Loucy (cell line): ENCODE results near the gene ZBTB20.

Experiments
- EZH2phosphoT487 ChIP-seq: fragments of 200-600 bp; IDR thresholded peaks from 2 replicates; pipeline ENCODE4 v1.6.1; 2018; ENCODE audit warnings: antibody characterized with exemption, mild to moderate bottlenecking, moderate library complexity, borderline replicate concordance
- TF ChIP-seq, protein P1 (sequence below): fragments of 200-600 bp; sonication (generic); conservative IDR thresholded peaks from 2 replicates; pipeline ENCODE4 v1.5.1; 2014; ENCODE audit warnings: mild to moderate bottlenecking, antibody characterized with exemption, low read length

DNA sequence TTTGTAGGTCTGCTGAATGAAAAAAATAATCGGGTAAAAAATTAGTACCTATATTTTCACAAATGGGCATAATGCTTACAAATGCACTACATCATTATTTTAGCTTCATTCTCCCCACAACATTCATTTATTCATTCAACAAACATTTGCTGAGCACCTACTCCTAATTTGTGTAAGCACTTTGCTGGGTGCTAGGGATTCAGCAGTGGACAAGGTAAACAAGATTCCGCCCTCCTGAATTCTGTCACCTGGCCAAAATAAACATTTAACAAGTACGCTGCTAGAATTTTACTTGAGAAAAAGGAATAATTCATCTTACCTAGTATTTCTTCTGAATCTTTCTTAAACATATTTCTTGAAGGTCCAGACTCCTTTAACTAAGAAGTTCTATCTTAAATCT lies 781.2 kb downstream of the ZBTB20 start:
- TF ChIP-seq, protein P1, sequence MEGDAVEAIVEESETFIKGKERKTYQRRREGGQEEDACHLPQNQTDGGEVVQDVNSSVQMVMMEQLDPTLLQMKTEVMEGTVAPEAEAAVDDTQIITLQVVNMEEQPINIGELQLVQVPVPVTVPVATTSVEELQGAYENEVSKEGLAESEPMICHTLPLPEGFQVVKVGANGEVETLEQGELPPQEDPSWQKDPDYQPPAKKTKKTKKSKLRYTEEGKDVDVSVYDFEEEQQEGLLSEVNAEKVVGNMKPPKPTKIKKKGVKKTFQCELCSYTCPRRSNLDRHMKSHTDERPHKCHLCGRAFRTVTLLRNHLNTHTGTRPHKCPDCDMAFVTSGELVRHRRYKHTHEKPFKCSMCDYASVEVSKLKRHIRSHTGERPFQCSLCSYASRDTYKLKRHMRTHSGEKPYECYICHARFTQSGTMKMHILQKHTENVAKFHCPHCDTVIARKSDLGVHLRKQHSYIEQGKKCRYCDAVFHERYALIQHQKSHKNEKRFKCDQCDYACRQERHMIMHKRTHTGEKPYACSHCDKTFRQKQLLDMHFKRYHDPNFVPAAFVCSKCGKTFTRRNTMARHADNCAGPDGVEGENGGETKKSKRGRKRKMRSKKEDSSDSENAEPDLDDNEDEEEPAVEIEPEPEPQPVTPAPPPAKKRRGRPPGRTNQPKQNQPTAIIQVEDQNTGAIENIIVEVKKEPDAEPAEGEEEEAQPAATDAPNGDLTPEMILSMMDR = no peak
- TF ChIP-seq EZH2phosphoT487 = no peak
